Esophagus squamous epithelium (tissue), 4 donors: Measurements from ENCODE around the gene UBE2J1.

Experiments
- CTCF ChIP-seq, 6 experiments: fragments of 450-650 bp in 4 of 6; fragments of 200-600 bp in 2 of 6; sonication (generic) in 2 of 6; IDR thresholded peaks; one replicate each; pipeline ENCODE4 v1.5.1; 2016 to 2019; ENCODE audit warnings: antibody characterized with exemption in 6 of 6, mild to moderate bottlenecking in 4 of 6, moderate library complexity in 4 of 6
- POLR2A ChIP-seq, 4 donors: fragments of 450-650 bp; IDR thresholded peaks; one replicate each; pipeline ENCODE4 v1.6.1; 2017; ENCODE audit warnings: antibody characterized with exemption in 4 of 4, mild to moderate bottlenecking in 4 of 4, moderate library complexity in 3 of 4

- TF ChIP-seq POLR2A (IDR thresholded peaks at IDR 0.05) (no peak), CTCF (IDR thresholded peaks at IDR 0.05) (no peak)
Observed at GRCh38 chr6:89398762-89399525, 46.4 kb upstream of the UBE2J1 start.
